NCI-H226 (cell line): ENCODE data around the gene EPHA3.

ENCODE experiments used
- DNase-seq: peaks from one replicate; pipeline ENCODE4 v3.0.0-alpha.2; 2015

The EPHA3 gene

GRCh38 chr3:89234620-89235019 lies 127.2 kb downstream of the EPHA3 start:
- DNase-seq, result no peak

- DNase-seq, result no peak
These were observed 131.4 kb downstream of the EPHA3 start for GRCh38 chr3:89238846-89239245.

- no peak for DNase-seq
These were observed 132.4 kb downstream of the EPHA3 start for GRCh38 chr3:89239774-89240173.

- no peak for DNase-seq
These were observed 138.2 kb downstream of the EPHA3 start for GRCh38 chr3:89245612-89246011.

- DNase-seq, result no peak
These were observed 138.9 kb downstream of the EPHA3 start for GRCh38 chr3:89246326-89246725.

GRCh38 chr3:89250742-89251141 lies 143.3 kb downstream of the EPHA3 start:
- DNase-seq, result no peak

- no peak for DNase-seq
These were observed 144.6 kb downstream of the EPHA3 start for GRCh38 chr3:89252016-89252415.

- no peak for DNase-seq
These were observed 145.4 kb downstream of the EPHA3 start for GRCh38 chr3:89252860-89253259.

- DNase-seq, result no peak
These were observed 149.0 kb downstream of the EPHA3 start for GRCh38 chr3:89256395-89256794.

GRCh38 chr3:89256882-89257281 lies 149.5 kb downstream of the EPHA3 start:
- no peak for DNase-seq

GRCh38 chr3:89260721-89261120 lies 153.3 kb downstream of the EPHA3 start:
- no peak for DNase-seq

- no peak for DNase-seq
These were observed 154.3 kb downstream of the EPHA3 start for GRCh38 chr3:89261673-89262072.

GRCh38 chr3:89262309-89262929 lies 155.0 kb downstream of the EPHA3 start:
- DNase-seq, result no peak

- no peak for DNase-seq
These were observed 156.7 kb downstream of the EPHA3 start for GRCh38 chr3:89264037-89264560.

- no peak for DNase-seq
These were observed 158.7 kb downstream of the EPHA3 start for GRCh38 chr3:89266074-89266473.

- DNase-seq, result no peak
These were observed 160.6 kb downstream of the EPHA3 start for GRCh38 chr3:89268059-89268458.

- no peak for DNase-seq
These were observed 162.8 kb downstream of the EPHA3 start for GRCh38 chr3:89270201-89270600.

- DNase-seq, result no peak
These were observed 167.6 kb downstream of the EPHA3 start for GRCh38 chr3:89275001-89275400.

GRCh38 chr3:89276116-89276515 lies 168.7 kb downstream of the EPHA3 start:
- no peak for DNase-seq

GRCh38 chr3:89278302-89279025 lies 171.0 kb downstream of the EPHA3 start:
- no peak for DNase-seq

- no peak for DNase-seq
These were observed 172.9 kb downstream of the EPHA3 start for GRCh38 chr3:89280301-89280700.

GRCh38 chr3:89280822-89281365 lies 173.5 kb downstream of the EPHA3 start:
- no peak for DNase-seq

GRCh38 chr3:89287902-89288508 lies 180.6 kb downstream of the EPHA3 start:
- DNase-seq, result no peak
